GM21825 (cell line): ENCODE measurements around the gene ZNF146.
"Not testable (repeated sequence)": the region's sequence is repeated elsewhere in the genome, so short reads cannot be mapped to it uniquely, and the experiment has no call there.

Experiments
- ATAC-seq: cut with Tn5 transposase; IDR thresholded peaks from one replicate; pipeline ENCODE4 v1.9.1; 2021; ENCODE audit warnings: mild to moderate bottlenecking, moderate library complexity; ENCODE audit not compliant: unreplicated experiment

ZNF146 gene

GRCh38 chr19:36214386-36215275 is at the start of gene ZNF146, which contains the start of gene ZNF565:
Gene ZNF146 (plus strand): TSS chr19:36215106. CDS start chr19:36236441, 21,335 bp downstream.
Gene ZNF565 (minus strand): TSS chr19:36214665. CDS start chr19:36201985, 12,680 bp downstream.
- peak; percentile 93 for ATAC-seq

- ATAC-seq: no peak
These were observed 45.7 kb upstream of the ZNF146 start for GRCh38 chr19:36169084-36169760.

- ATAC-seq: no peak
These were observed 42.1 kb upstream of the ZNF146 start for GRCh38 chr19:36172852-36173251.

- not testable (repeated sequence) for ATAC-seq
These were observed 41.1 kb upstream of the ZNF146 start for GRCh38 chr19:36173846-36174245.

- ATAC-seq: not testable (repeated sequence)
These were observed 35.8 kb upstream of the ZNF146 start for GRCh38 chr19:36179077-36179476.

GRCh38 chr19:36182612-36183244 is 32.2 kb upstream of the ZNF146 start:
- ATAC-seq: no peak

GRCh38 chr19:36183245-36183628 is 31.7 kb upstream of the ZNF146 start:
- ATAC-seq: no peak

GRCh38 chr19:36186722-36187121 is 28.2 kb upstream of the ZNF146 start:
- not testable (repeated sequence) for ATAC-seq

GRCh38 chr19:36196249-36196648 is 18.7 kb upstream of the ZNF146 start:
- no peak for ATAC-seq

GRCh38 chr19:36198119-36198518 is 16.8 kb upstream of the ZNF146 start:
- ATAC-seq: no peak

GRCh38 chr19:36201684-36202083 is 13.2 kb upstream of the ZNF146 start:
- ATAC-seq: no peak

GRCh38 chr19:36203293-36203692 is 11.6 kb upstream of the ZNF146 start:
- ATAC-seq: no peak

GRCh38 chr19:36207605-36208252 is 7.2 kb upstream of the ZNF146 start:
- peak; percentile 52 for ATAC-seq

GRCh38 chr19:36209372-36209771 is 5.5 kb upstream of the ZNF146 start:
- no peak for ATAC-seq

GRCh38 chr19:36210497-36210896 is 4.4 kb upstream of the ZNF146 start:
- no peak for ATAC-seq

GRCh38 chr19:36212895-36213294 is 2.0 kb upstream of the ZNF146 start:
- no peak for ATAC-seq

- peak; percentile 4 for ATAC-seq
These were observed 594 bp downstream of the ZNF146 start for GRCh38 chr19:36215276-36216123.

GRCh38 chr19:36221474-36221873 is 6.6 kb downstream of the ZNF146 start:
- no peak for ATAC-seq

GRCh38 chr19:36222503-36222902 is 7.6 kb downstream of the ZNF146 start:
- no peak for ATAC-seq
